ENCODE results near the gene ABI2. TPM values are rescaled to one million over a fixed set of nuclear protein-coding genes. Genes with fewer than 3 reads are reported as not detected.

Gene ABI2
- total RNA-seq, 4 donors from 2014 or later, result 10.1 to 28.4 (median 22.0) TPM

DNA sequence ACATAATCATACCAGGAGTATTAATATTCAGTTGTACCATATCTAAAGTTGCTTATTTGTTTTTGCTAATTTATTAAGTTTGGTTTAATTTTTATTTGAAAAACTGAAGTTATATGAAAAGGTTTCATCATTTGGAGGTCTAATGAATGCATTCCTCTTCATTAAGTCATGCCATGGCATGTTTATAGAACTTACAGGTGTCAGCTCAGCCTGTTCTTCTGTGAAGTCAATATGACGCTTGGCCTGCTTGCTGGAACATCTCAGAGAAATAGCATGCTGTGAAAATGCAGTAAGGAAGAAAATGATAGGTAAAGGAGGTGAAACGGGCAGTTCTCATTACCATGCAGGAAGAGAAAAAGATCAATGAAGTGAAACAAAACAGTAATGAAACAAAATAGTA is 148.7 kb downstream of the ABI2 start:
- Histone ChIP-seq H3K27me3 (no peaks in the 10 kb centered on the region), H3K4me1 (no peaks in the 10 kb centered on the region), H3K36me3 (no peaks in the 10 kb centered on the region), H3K9me3 (no peaks in the 10 kb centered on the region), H3K27ac (no peak overlapping the region), H3K4me3 (no peak overlapping the region)
- TF ChIP-seq EP300 (IDR thresholded peaks at IDR 0.05) (no peak), POLR2AphosphoS5 (IDR thresholded peaks at IDR 0.05) (no peak)
- no peak for DNase-seq (ENCODE audit: low spot score in 2 of 2)
- 63% methylated on average over 2 of the region's 2 CpGs for WGBS

DNA sequence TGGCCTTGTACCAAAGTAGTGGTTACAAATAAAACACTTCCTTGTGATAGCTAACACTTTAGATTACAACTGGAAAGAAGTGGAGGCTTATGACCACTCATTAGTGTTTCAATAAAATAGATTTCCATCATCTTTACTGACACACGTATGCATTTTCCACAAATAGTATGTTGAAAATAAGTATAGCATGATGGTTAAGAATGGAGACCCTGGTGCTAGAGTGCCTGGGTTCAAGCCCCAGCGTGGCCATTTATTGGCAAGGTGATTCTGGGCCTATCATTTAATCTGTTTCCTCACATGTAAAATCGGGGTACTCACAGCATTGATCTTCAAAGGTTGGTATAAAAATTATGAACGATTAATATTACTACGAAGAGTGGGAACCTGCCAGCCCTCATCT is 152.4 kb downstream of the ABI2 start:
- Histone ChIP-seq H3K36me3 (no peaks in the 10 kb centered on the region), H3K27ac (no peak overlapping the region), H3K4me1 (no peaks in the 10 kb centered on the region), H3K27me3 (no peaks in the 10 kb centered on the region), H3K9me3 (no peaks in the 10 kb centered on the region), H3K4me3 (no peak overlapping the region)
- 90% methylated on average over 5 of the region's 5 CpGs for WGBS
- no peak for TF ChIP-seq POLR2AphosphoS5 (IDR thresholded peaks at IDR 0.05)
- no peak for TF ChIP-seq EP300 (IDR thresholded peaks at IDR 0.05)
- no peak for DNase-seq (ENCODE audit: low spot score in 2 of 2)

DNA sequence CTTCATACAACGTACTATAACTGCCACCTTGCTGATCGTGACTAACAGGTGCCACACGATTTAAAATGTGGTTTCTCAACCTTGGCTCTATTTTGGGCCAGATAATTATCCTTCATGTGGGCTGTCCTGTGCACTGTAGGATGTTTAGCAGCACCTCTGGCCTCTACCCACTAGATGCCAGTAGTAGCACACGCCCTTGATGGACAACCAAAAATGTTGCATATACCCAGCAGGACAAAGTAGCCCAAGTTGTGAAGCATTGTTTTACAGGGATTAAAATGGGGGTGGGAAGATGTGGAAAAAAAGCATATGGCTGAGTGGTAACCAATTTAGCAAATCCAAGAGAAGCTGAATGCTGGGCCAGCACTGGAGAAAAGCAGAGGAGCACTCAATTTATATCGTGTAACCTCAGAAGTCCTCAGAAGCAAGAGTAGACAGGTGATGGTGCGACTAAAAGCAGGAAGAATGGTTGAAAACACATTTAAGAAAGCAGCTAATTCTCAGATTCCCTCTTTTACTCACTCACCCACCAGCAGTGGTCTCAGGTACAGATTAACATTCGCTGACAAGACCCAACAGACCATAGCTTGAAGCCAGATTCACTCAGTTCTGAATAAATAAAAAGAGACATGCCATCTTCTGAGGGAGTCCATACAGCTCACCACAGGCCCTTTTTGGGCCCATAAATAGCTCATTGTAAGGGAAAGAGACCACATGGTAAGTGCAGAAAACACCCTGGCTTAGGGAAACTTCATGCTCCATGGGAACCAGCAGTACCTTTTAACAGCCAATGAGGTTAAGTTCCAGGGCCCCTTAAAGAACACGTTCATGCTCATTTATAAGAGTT is 156.3 kb downstream of the ABI2 start:
- Histone ChIP-seq H3K36me3 (peaks cover 7% of the 10 kb centered on the region), H3K27ac (no peak overlapping the region), H3K9me3 (no peaks in the 10 kb centered on the region), H3K27me3 (no peaks in the 10 kb centered on the region), H3K4me1 (no peaks in the 10 kb centered on the region), H3K4me3 (no peak overlapping the region)
- TF ChIP-seq EP300 (IDR thresholded peaks at IDR 0.05), result no peak
- TF ChIP-seq, protein P1, sequence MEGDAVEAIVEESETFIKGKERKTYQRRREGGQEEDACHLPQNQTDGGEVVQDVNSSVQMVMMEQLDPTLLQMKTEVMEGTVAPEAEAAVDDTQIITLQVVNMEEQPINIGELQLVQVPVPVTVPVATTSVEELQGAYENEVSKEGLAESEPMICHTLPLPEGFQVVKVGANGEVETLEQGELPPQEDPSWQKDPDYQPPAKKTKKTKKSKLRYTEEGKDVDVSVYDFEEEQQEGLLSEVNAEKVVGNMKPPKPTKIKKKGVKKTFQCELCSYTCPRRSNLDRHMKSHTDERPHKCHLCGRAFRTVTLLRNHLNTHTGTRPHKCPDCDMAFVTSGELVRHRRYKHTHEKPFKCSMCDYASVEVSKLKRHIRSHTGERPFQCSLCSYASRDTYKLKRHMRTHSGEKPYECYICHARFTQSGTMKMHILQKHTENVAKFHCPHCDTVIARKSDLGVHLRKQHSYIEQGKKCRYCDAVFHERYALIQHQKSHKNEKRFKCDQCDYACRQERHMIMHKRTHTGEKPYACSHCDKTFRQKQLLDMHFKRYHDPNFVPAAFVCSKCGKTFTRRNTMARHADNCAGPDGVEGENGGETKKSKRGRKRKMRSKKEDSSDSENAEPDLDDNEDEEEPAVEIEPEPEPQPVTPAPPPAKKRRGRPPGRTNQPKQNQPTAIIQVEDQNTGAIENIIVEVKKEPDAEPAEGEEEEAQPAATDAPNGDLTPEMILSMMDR (IDR thresholded peaks at IDR 0.05), result peak in 1 of 2 donors; percentile 51
- no peak for TF ChIP-seq POLR2A (IDR thresholded peaks at IDR 0.05)
- no peak for TF ChIP-seq POLR2AphosphoS5 (IDR thresholded peaks at IDR 0.05)
- WGBS, result 70% methylated on average over 8 of the region's 8 CpGs
- DNase-seq (ENCODE audit: low spot score in 2 of 2), result no peak

DNA sequence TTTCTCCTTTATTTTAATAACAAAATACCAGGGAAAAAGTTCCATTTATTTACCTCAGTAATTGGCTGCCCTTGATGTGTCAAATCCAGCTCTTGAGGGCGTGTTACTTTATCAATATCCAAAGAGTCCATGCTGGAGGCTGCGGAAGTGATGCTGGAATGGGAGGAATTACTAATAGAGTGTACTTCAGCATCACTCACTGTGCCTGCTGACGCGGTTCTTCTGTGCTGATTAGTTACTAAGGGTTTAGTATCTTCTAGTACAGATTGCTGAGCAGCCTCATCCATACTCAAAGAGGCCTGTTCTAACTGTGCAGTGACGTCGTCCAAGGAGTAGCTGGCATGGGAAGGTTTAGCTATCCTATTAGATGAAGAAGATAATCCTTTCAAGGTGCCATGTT is 161.3 kb downstream of the ABI2 start:
- Histone ChIP-seq H3K9me3 (no peaks in the 10 kb centered on the region), H3K4me3 (no peak overlapping the region), H3K36me3 (peaks cover 30% of the 10 kb centered on the region), H3K27ac (no peak overlapping the region), H3K4me1 (no peaks in the 10 kb centered on the region), H3K27me3 (no peaks in the 10 kb centered on the region)
- 98% methylated on average over 6 of the region's 6 CpGs for whole genome bisulfite sequencing
- TF ChIP-seq, protein P1 (IDR thresholded peaks at IDR 0.05), result no peak
- no peak for TF ChIP-seq EP300 (IDR thresholded peaks at IDR 0.05)
- TF ChIP-seq POLR2A (IDR thresholded peaks at IDR 0.05), result no peak
- DNase-seq (ENCODE audit: low spot score in 2 of 2), result no peak

DNA sequence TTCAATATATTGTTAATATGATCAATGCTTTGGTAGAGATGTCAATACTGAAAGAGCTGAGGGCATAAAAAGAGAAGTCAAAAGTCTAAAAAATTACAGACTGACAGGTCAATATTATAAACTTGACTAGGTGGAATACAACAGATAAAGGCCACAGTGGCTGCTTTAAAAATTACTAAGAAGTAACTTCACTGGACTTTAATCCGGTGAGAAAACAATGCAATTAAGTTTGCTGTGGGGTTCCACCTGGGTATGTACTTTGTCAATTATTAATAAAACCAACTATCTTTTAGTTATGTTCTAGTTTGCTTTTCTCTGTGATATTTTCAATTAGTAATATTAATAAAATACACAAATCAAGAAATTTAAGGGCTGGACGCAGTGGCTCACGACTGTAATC is 162.2 kb downstream of the ABI2 start:
- TF ChIP-seq EP300 (IDR thresholded peaks at IDR 0.05) (no peak), POLR2AphosphoS5 (IDR thresholded peaks at IDR 0.05) (no peak), POLR2A (IDR thresholded peaks at IDR 0.05) (no peak)
- TF ChIP-seq, protein P1 (IDR thresholded peaks at IDR 0.05), result no peak
- no peaks in the 10 kb centered on the region for H3K27me3 ChIP-seq
- no peaks in the 10 kb centered on the region for H3K9me3 ChIP-seq
- 97% methylated on average over 3 of the region's 3 CpGs for WGBS
- H3K27ac ChIP-seq, result no peak overlapping the region
- H3K36me3 ChIP-seq, result peaks cover 30% of the 10 kb centered on the region
- no peaks in the 10 kb centered on the region for H3K4me1 ChIP-seq
- H3K4me3 ChIP-seq, result no peak overlapping the region
- DNase-seq (ENCODE audit: low spot score in 2 of 2), result no peak

DNA sequence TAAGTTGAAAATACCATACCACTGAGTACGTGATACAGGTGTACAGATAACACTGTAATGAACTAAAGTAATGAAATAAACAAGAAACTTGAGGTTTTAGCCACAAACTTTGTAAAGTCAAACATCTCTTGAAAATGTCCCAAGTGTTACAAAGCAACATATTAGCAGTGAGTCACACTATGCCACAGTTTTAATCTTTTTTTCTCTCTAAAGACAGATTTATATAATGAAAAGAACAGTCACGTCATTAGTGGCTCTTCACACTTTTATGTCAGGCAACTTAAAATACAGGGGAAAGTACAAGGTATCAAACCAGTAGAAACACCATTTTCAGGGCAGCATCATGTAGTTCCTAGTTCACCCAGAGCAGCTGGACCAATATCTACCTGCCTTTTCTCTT is 164.8 kb downstream of the ABI2 start:
- no peak overlapping the region for H3K27ac ChIP-seq
- WGBS, result 88% methylated on average over 2 of the region's 2 CpGs

More for the DNA sequence above, 164.8 kb downstream of the ABI2 start:
- H3K4me1 ChIP-seq, result peaks cover 4% of the 10 kb centered on the region
- no peak for DNase-seq (ENCODE audit: low spot score in 2 of 2)
- no peaks in the 10 kb centered on the region for H3K27me3 ChIP-seq
- H3K9me3 ChIP-seq, result no peaks in the 10 kb centered on the region
- H3K36me3 ChIP-seq, result peaks cover 30% of the 10 kb centered on the region
- H3K4me3 ChIP-seq, result no peak overlapping the region
- TF ChIP-seq, protein P1 (IDR thresholded peaks at IDR 0.05), result no peak
- TF ChIP-seq POLR2AphosphoS5 (IDR thresholded peaks at IDR 0.05) (no peak), POLR2A (IDR thresholded peaks at IDR 0.05) (no peak), EP300 (IDR thresholded peaks at IDR 0.05) (no peak)
